HepG2 (cell line): Measurements from ENCODE around the gene VAV2. TPM values are rescaled to one million over a fixed set of nuclear protein-coding genes. Genes with fewer than 3 reads are reported as not detected.

Source experiments
- ATAC-seq: fragments of 200-7000 bp; cut with Tn5 transposase; 3 replicates; pipeline ENCODE4 v1.9.1; 2020; ENCODE audit warnings: mild to moderate bottlenecking, moderate library complexity
- BruUV-seq: library from RNA; stranded (reverse); fragments of 400-500 nt; replicated peaks from 2 replicates; lab custom pipeline; 2021; lab: Mats Ljungman, UMichigan
- CTCF ChIA-PET: fragments of 300-600 bp; formaldehyde crosslinking; extraction: SDS; loops from one replicate; lab custom pipeline; 2021; ENCODE audit warnings: low total read pairs, inconsistent platforms, low intra/inter-chr PET ratio; lab: Yijun Ruan, JAX
- POLR2A ChIA-PET: fragments of 350-600 bp; sonication (Branson Sonifier 250); formaldehyde crosslinking; loops from one replicate; lab custom pipeline; 2020; ENCODE audit warnings: antibody characterized with exemption, inconsistent platforms; lab: Yijun Ruan, JAX
- DNase-seq: peaks from one replicate; pipeline ENCODE4 v3.0.0-alpha.2; 2015; ENCODE audit warnings: low spot score
- FAIRE-seq: peaks from 3 replicates; lab custom pipeline; 2011; peaks lifted over from hg19 to GRCh38; lab: Jason Lieb, UNC
- H2AFZ ChIP-seq: one replicate; pipeline ENCODE4 v1.6.1; 2011; ENCODE audit warnings: low read length, inconsistent platforms
- H3K27ac ChIP-seq: fragments of 300-600 bp; 3 replicates; pipeline ENCODE4 v1.8.0; 2011; ENCODE audit warnings: mixed run types, mild to moderate bottlenecking, mixed read lengths, low read length, inconsistent platforms; ENCODE audit not compliant: insufficient read depth; ENCODE audit errors: extremely low read length
- H3K27me3 ChIP-seq, 2 experiments: fragments of 200-600 bp in 1 of 2; 2 replicates in 1 of 2; 3 replicates in 1 of 2; pipeline versions ENCODE4 v1.6.0 to v1.8.0; 2011; ENCODE audit warnings: low read length in 2 of 2, mild to moderate bottlenecking in 2 of 2, moderate library complexity in 2 of 2, inconsistent platforms in 1 of 2; ENCODE audit not compliant: insufficient read depth in 2 of 2, control insufficient read depth in 1 of 2
- H3K36me3 ChIP-seq, 2 experiments: fragments of 200-600 bp in 1 of 2; replicated peaks in 1 of 2; 2 replicates in 1 of 2; 3 replicates in 1 of 2; pipeline versions ENCODE4 v1.5.1 to v1.8.0; 2011; ENCODE audit warnings: low read length in 2 of 2, inconsistent platforms in 1 of 2; ENCODE audit not compliant: insufficient read depth in 2 of 2, control insufficient read depth in 1 of 2
- H3K4me1 ChIP-seq: 2 replicates; pipeline ENCODE4 v1.5.1; 2012; ENCODE audit warnings: low read length, inconsistent platforms; ENCODE audit not compliant: insufficient read depth
- H3K4me2 ChIP-seq: 2 replicates; pipeline ENCODE4 v1.6.0; 2011; ENCODE audit warnings: low read depth, low read length, inconsistent platforms
- H3K4me3 ChIP-seq, 3 experiments: fragments of 200-600 bp in 1 of 3; sonication (generic), shearing (Covaris generic) in 1 of 3; replicated peaks in 1 of 3; 2 replicates each; pipeline ENCODE4 v1.5.1; 2011 to 2016; ENCODE audit warnings: low read length in 3 of 3, inconsistent platforms in 2 of 3, low read depth in 2 of 3, mild to moderate bottlenecking in 2 of 3, control low read depth in 1 of 3, mixed read lengths in 1 of 3; ENCODE audit not compliant: insufficient read depth in 1 of 3
- H3K79me2 ChIP-seq: one replicate; pipeline ENCODE4 v1.6.1; 2011; ENCODE audit warnings: low read length, inconsistent platforms; ENCODE audit not compliant: insufficient read depth
- H3K9ac ChIP-seq: 2 replicates; pipeline ENCODE4 v1.6.0; 2011; ENCODE audit warnings: mild to moderate bottlenecking, low read depth, low read length, inconsistent platforms; ENCODE audit not compliant: insufficient read depth
- H3K9me3 ChIP-seq: 2 replicates; pipeline ENCODE4 v1.5.1; 2012; ENCODE audit warnings: mild to moderate bottlenecking, low read length
- H4K20me1 ChIP-seq: 2 replicates; pipeline ENCODE4 v1.6.0; 2011; ENCODE audit warnings: inconsistent platforms, mild to moderate bottlenecking, low read length, moderate library complexity; ENCODE audit not compliant: insufficient read depth
- ARID4A ChIP-seq: sonication (generic); formaldehyde crosslinking; IDR thresholded peaks from 2 replicates; pipeline ENCODE4 v1.5.0; 2020; ENCODE audit warnings: mild to moderate bottlenecking, missing genetic modification reagents, borderline replicate concordance
- ATF2 ChIP-seq: sonication (generic); formaldehyde crosslinking; IDR thresholded peaks from 2 replicates; pipeline ENCODE4 v1.4.0; 2020; ENCODE audit warnings: missing genetic modification reagents
- FOXK2 ChIP-seq: fragments of 450-650 bp; IDR thresholded peaks from 2 replicates; pipeline ENCODE4 v1.6.1; 2016
- MYC ChIP-seq: sonication (generic); formaldehyde crosslinking; IDR thresholded peaks from 2 replicates; pipeline ENCODE4 v1.9.0; 2021; ENCODE audit warnings: missing genetic modification reagents, borderline replicate concordance
- NFATC3 ChIP-seq: sonication (generic); formaldehyde crosslinking; IDR thresholded peaks from 2 replicates; pipeline ENCODE4 v1.5.1; 2020; ENCODE audit warnings: mild to moderate bottlenecking, missing genetic modification reagents
- POLR2AphosphoS2 ChIP-seq: IDR thresholded peaks from 2 replicates; pipeline ENCODE4 v1.6.1; 2011; ENCODE audit warnings: low read depth, low read length, improper control_type of control experiment
- REPIN1 ChIP-seq: sonication (generic); formaldehyde crosslinking; IDR thresholded peaks from 2 replicates; pipeline ENCODE4 v1.8.0; 2022; ENCODE audit warnings: missing genetic modification reagents, low read depth, mild to moderate bottlenecking, borderline replicate concordance
- ZBTB2 ChIP-seq: sonication (generic); formaldehyde crosslinking; IDR thresholded peaks from 2 replicates; pipeline ENCODE4 v1.8.0; 2022; ENCODE audit warnings: low read depth, missing genetic modification reagents
- ZBTB42 ChIP-seq: sonication (generic); formaldehyde crosslinking; IDR thresholded peaks from 2 replicates; pipeline ENCODE4 v1.5.0; 2020; ENCODE audit warnings: mild to moderate bottlenecking, missing genetic modification reagents
- ZNF260 ChIP-seq: sonication (generic); formaldehyde crosslinking; IDR thresholded peaks from 2 replicates; pipeline ENCODE4 v1.4.0; 2020; ENCODE audit warnings: missing genetic modification reagents, low read depth, mild to moderate bottlenecking, borderline replicate concordance
- ZNF883 ChIP-seq: sonication (generic); formaldehyde crosslinking; IDR thresholded peaks from 2 replicates; pipeline ENCODE4 v1.5.1; 2020; ENCODE audit warnings: mild to moderate bottlenecking, missing genetic modification reagents; ENCODE audit errors: not compliant biosample characterization
- WGBS: methylation state at CpG from one replicate; pipeline ENCODE4 v1.1.6; 2017; ENCODE audit warnings: low lambda C conversion rate; 5-methylcytosine and 5-hydroxymethylcytosine counted together
- in situ Hi-C: cut with HindIII; loops from 2 replicates; pipeline ENCODE4 v1.10.0; 2017; ENCODE audit warnings: low pct_unique_long_range_greater_than_20kb; ENCODE audit not compliant: extremely low pct_ligation_motif_present
- intact Hi-C: fragments of 100-400 bp; cut with micrococcal nuclease; formaldehyde crosslinking; loops from one replicate; pipeline ENCODE4 v1.10.0; 2022; ENCODE audit not compliant: unreplicated experiment
- polyA plus RNA-seq, 8 experiments: library from polyadenylated mRNA; depleted of rRNA in 3 of 8; stranded (reverse) in 7 of 8; unstranded in 1 of 8; fragments of >200 nt; fragmentation: Illumina TruSeq in 4 of 8; extraction: Trizol in 4 of 8; gene quantifications; 2 replicates each; pipeline versions ENCODE4 v1.2.1 to v1.2.3, GENCODE V29; 2011 to 2016; ENCODE audit warnings: low read depth in 4 of 8, missing spikeins in 1 of 8, mixed read lengths in 1 of 8; ENCODE audit not compliant: insufficient read depth in 1 of 8
- total RNA-seq, 5 experiments: library from RNA; depleted of rRNA; stranded (reverse); fragments of >200 nt; fragmentation: Illumina TruSeq; extraction: Trizol; gene quantifications; 2 replicates each; pipeline ENCODE4 v1.2.3, GENCODE V29; 2016; ENCODE audit warnings: low read depth in 1 of 5

Gene VAV2
- total and polyA plus RNA-seq, 2 of the 13 experiments (the other 11 are each of a cell fraction or from before 2014, with no cell fraction given): 22.5 to 22.9 TPM

DNA sequence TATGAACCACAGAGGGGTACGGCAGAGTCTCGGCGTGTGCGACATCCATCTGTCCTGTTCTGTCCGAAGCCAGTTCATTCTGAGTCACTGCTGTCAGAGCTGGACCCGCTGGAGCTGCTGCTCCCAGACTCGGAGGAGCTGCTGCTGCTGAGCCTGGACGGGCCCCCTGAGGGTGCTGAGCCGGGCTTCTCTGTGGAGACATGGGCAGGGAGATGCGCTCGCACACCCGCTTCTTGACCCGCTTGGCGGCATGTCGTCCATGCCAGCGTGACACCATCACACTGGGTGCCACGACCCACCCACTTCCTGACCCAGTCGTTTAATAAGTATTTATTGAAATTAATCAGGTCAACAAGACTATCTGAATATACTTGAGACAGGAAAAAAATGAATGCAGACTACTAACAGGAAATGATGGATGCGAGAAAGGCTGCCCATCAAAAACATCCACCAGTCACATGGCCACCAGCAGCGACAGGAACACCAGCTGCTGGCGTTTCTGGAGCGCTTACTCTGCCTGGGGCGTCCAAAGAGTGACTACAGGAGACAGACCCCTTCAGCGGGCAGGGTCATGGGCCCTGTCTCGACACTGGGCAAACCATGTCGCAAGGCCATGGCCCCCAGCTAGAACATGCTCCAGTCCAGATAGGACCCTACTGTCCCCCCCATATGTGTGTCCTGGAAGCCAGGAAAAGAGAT is 41.5 kb upstream of the VAV2 start:
- WGBS: 95% methylated on average over 21 of the region's 26 CpGs
- Histone ChIP-seq H3K4me1 (peaks cover 9% of the 10 kb centered on the region), H4K20me1 (no peaks in the 10 kb centered on the region), H3K79me2 (no peaks in the 10 kb centered on the region), H3K9me3 (no peaks in the 10 kb centered on the region), H3K4me3 (no peak overlapping the region), H3K9ac (no peak overlapping the region), H3K27ac (no peak overlapping the region), H2AFZ (no peak overlapping the region), H3K27me3 (no peaks in the 10 kb centered on the region), H3K4me2 (no peak overlapping the region), H3K36me3 (peaks cover 25 to 53% of the 10 kb centered on the region in 2 experiments)
- in situ Hi-C loops: no loop called here
- DNase-seq (no peak), ATAC-seq (no peak), FAIRE-seq (no peak)
- intact Hi-C loops: no loop called here
- no TSS peak for BruUV-seq
- CTCF ChIA-PET: no interaction called here
- POLR2A ChIA-PET: no interaction called here
- TF ChIP-seq MYC (no peak), POLR2AphosphoS2 (no peak), ZBTB42 (CRISPR knock-in tag) (no peak), ZNF883 (CRISPR knock-in tag) (no peak), ZNF260 (CRISPR knock-in tag) (no peak), NFATC3 (CRISPR knock-in tag) (no peak), REPIN1 (CRISPR knock-in tag) (no peak), FOXK2 (no peak), ATF2 (CRISPR knock-in tag) (no peak), ZBTB2 (CRISPR knock-in tag) (no peak), ARID4A (CRISPR knock-in tag) (no peak)
